Fibroblast of upper back skin (primary cell): ENCODE results near the gene PIK3R4.
A peak's percentile ranks its signal among the peaks of the same experiment; 100 is the strongest.

ENCODE experiments used
- DNase-seq: peaks from one replicate; pipeline ENCODE4 v3.0.0-alpha.2; 2013

PIK3R4 gene

DNA sequence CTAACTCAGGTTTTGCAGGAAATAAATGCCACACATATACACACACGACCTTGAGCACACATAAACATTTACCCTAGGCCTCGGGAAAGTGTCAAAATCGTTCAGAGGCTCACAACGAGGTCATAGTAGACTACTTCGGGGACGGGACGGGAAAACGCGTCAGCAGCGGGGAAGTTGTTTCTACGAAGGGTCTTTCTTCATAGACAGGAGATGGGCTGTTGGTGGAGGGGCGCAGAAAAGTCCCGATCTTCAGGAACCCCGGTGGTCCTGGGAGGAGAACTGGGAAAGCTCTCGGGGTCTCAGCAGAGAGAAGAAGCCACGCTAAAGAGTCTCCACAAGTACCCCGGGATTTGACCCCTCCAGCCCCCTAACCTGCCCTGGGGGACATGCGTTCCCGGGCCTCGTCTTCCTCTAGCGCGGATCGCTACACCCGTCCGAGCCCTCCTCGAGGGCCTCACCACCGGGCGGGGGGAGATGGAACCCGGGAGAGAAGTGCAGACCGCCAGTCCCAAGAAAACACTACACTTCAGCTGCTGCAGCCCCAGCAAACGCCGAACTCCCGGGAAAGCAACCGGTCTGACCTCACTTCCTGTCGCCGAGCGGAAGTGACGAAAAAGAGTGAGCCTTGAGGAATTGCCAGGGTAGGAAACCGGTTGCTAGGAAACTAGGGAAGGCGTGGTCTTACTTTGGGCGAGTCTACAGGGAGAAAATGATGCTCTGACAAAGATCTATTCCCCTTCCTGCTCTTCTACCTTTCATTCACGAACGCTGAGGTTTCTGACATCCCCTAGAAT is at the start of gene PIK3R4:
Gene PIK3R4 (minus strand): TSS at position 584 of the 794 bp plus-strand sequence. CDS start 1,611 bp downstream, outside the sequence.
- peak; percentile 98 for DNase-seq

DNA sequence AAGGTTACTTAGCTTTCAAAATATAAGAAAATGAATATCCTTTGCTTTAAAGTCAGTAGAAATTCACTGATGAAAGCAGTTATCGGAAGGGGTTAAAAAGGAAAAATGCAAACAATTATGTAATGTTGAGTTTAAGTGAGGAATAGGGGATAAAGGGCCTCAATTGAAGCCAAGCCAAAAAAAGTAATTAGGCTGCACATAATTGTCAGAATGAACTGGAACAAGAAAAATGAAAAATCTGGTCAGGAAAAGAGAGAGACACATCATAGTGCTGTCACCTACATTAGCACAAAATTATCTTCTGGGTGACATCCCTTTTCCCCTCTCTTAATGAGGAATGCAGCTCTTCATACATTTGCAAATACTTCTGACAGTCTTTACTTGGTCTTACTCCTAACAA is 48.8 kb upstream of the PIK3R4 start:
- no peak for DNase-seq

DNA sequence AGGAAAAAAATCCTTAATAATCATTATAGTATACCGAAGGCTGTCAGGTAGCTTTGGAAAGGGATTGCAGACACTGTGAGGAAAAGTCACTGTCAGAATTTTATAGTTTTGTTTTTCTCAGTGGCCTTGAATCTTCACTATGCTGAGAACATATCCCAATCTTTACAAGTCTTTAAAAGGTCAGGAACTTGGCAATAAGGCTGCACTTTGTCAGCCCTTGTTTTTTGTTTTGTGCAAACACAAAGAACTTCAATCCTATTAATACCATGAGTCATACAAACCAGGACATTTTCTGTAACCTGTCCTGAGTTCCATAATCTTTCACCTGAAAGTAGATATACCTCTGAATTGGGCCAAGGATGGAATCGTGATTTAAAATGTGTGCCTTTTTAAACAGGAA is 45.6 kb upstream of the PIK3R4 start:
- DNase-seq: no peak

DNA sequence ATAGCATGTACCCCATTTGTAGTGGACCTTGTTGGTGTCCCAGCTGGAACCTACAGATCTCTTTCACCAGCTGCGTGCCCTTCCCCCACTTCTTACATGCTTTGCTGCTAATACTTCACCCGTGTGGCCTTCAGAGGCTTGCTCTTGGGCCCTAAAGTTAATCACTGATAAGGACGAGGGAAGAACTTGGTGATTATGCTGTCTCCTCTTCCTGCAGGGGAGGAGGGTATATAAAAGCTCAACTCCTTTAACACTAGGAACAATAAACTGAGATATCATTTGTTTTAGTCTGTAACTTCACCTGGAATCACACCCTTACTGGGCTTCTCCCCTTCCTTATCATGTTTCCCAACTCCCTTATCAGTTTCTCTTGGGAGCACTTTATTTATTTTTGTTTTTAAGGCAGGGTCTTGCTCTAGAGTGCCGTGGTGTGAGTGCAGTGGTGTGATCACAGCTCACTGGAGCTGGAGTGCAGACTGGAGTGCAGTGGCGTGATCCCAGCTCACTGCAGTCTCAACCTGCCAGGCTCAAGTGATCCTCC is 43.2 kb upstream of the PIK3R4 start:
- DNase-seq: no peak

DNA sequence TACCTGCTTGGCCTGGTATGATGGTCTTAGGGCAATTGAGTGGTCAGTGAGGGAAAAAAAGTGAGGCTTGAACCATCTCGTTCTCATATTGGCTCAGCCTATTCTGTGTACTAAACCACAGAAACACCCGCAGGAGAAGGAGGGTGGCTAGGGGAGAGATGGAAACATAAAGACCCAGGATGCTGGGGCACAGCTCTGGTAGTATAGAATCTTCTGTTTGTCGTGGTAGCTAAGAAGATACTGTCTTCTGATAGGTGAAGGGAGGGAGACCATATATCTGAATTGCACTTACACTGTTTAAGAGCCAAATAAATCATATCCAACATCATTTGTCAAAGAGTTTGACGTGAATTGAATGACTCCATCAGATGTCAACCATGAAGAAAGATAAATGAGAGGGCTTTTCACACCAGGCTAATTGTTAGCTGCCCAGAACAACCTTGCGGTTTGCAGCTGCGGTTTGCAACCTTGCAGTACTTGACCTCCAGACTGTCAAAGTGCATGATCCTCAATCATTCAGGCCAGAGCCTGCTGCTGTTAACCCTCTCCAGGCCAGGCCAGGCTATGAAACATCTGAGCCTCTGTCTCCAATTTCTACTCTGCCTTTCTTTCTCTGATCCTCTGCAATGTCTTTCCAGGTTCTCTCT is 40.9 kb upstream of the PIK3R4 start:
- DNase-seq: no peak

DNA sequence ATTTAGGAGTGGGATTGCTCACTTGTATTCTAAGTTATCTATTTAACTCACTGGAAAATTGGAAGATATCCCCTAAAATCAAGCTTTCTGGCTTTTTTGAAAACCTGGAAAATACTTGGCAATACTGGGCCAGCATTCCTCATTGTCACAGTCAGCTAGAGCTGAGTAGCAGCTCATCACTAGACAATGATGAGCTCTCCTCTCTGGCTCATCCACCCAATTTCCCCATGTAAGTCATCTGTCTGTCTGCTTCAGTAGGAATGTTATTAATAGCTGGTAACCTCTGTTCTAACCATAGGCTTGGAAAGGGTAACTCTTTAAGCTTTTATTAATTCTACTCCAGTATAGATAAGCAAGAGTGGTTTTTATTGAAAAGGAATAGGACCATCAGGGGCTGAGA is 39.7 kb upstream of the PIK3R4 start:
- no peak for DNase-seq

DNA sequence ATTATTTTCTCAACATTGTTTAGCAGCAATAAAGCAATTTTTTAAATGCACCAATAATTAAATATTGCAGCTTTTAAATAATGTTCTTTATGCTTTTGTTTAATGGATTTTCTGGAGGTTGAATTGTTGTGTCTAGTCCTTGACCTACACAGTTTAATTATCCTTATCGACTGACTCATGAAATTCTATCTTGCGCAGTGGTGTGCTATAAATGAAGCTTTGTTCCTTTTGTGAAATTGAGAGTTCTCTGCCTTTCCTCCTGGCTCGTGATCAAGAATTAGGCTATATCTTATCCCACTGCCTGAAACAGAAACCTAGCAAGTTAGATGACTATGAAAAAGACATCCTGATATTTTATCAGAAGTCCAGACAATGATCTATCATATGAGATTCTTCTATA is 37.0 kb upstream of the PIK3R4 start:
- no peak for DNase-seq

DNA sequence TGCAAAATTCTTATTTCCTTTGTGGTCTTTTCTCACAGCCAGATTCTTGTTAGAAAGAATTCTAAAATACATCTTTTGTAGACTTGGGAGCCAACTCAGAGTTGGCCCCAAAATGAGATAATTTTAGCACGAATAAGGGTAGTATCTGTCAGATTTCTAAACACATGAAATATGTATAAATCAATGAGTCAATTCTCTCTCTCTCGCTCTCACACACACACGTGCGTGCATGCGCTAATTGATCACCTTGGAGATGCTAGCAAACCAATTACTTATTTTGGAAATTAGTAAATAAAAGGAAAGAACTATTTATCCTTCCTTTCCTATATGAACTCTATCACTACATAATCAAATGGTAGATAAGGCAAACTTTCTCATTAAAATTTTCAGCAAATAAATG is 32.9 kb upstream of the PIK3R4 start:
- no peak for DNase-seq

DNA sequence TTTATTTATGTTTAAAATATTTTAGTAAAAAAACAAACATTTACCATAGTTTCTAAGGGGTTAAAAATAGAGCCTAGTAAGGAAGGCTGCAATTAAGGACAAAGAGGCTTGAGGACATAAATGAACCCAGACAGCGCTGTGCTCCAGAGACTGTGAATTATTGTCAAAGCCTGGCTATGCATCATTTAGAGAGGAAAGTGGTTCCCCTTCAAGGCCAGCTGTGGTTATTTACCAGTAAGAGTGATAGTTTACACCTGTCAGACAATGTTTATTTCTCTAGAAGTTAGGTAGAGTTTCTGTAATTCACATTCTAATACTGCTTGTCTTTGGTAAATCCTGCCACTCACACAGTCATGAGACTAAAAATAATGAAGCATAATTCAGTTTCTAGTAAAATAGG is 32.4 kb upstream of the PIK3R4 start:
- DNase-seq: no peak

DNA sequence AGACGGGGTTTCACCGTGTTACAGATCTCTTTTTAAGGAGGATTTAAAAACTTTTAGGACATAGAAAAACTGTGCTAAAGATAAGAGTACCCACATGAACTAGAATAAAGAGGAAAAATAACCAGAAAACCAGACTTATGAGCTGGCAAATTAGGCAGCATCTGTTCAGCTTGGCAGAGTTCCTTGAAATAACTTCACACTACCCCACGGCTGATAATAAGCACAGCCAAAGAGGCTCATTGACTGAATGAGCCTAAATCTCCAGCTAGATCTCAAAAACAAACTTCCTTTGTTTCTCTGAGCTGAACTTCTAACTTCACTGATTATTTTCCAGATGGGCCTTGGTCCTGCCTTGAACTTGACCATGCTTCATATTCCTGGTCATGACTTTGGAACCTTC is 26.7 kb upstream of the PIK3R4 start:
- no peak for DNase-seq

DNA sequence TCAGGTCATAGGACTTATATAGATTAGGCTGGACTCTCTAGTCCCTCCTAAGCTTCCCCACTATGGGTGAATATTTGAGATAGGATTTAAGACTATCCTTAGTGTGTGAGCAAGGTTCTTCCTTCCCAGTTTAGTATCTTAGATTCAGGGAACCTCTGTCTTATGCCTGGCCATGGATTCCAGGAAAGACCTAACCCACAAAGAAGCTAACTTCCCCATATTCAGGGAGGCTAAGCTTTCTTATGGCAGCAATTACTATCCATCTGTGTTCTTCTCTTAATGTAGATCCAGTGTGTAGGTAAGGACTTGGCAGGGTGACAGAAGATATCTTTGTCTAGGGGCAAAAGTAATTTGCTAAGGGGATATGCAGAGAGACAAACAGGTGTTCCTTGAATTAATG is 25.5 kb upstream of the PIK3R4 start:
- DNase-seq: no peak

DNA sequence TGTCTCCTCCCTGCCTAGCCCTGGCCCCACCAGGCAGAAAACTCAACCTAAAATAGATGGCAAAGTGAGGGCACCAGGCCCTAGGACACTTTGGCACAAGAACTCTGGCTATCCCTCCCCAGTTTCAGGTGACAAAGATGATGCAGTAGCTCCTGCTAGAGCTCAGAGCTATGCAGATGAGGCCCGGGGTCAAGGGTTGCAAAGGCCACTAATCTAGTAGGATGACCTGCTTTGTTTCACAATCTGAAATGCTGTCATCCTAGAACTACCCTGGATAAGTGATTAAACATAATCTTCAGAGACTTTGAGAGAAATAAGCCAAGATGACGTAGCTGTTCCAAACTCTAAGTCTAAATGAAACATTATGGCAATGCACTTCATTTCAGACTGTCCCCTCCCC is 24.0 kb upstream of the PIK3R4 start:
- DNase-seq: no peak

DNA sequence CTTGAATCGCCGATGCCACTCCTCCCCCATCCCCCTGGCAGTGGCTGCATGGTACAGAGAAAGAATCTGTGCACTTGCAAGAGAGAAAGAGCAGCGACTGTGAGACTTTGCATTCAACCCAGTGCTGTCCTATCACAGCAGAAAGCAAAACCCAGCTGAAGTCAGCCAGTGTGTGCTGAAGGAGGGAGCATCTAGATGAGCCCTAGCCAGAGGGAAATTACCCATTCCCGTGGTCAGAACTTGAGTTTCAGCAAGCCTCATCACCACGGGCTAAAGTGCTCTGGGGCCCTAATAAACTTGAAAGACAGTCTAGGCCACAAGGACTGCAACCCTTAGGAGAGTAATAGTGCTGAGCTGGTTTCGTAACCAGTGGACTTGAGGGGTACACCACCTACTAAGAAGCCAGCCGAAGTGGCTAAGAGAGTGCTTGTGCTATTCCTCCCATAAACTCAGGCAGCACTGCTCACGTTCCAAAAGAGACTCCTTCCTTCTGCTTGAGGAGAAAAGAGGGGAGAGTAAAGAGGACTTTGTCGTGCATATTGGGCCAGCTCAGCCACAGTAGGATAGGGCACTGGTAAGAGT is 15.2 kb upstream of the PIK3R4 start:
- no peak for DNase-seq

DNA sequence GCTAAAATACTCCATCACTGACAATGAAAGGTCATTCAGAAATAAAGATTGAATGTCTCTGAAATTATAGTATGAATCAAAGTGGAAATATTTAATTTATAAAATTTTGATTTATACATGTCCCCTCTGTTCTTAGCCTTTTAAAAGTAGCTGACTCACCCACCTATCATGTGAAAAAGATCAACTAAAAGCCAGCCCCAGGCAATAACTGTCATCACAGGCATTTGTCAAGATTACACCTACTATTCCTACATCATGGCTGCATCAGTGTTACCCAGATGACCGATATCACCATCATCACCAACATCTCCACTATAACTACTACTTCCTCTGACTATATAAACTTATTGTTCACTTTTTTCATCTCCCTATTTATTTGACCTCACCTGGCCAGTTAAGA is 14.3 kb upstream of the PIK3R4 start:
- DNase-seq: no peak

DNA sequence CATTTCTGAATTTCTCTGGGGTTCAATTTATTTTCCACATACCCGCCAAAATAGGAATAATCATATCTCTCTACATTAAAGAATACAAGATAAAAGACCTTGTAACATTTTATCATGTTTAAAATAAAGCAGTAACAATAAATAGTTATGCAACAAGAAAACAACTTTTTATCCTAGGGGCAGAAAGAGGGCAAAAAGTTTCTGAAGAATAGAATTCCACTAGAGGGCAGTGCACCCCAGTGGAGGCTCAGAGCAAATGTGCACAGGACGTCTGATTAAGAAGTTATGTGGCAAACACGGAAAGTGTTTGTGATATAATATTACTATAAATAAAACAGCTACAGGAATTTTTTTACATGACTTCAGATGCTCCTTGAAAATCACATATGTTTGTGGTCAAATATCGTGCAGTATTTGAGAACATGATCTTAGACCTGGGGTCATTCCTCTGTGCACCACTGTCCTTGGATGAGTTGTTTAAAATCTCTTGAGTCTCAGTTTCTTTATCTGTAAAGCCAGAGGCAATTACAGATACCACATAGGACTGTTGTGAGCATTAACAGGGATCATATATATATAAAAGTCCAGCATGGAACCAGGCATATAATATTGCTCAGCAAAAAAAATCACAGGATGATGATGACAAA is 13.2 kb upstream of the PIK3R4 start:
- peak; percentile 45 for DNase-seq

DNA sequence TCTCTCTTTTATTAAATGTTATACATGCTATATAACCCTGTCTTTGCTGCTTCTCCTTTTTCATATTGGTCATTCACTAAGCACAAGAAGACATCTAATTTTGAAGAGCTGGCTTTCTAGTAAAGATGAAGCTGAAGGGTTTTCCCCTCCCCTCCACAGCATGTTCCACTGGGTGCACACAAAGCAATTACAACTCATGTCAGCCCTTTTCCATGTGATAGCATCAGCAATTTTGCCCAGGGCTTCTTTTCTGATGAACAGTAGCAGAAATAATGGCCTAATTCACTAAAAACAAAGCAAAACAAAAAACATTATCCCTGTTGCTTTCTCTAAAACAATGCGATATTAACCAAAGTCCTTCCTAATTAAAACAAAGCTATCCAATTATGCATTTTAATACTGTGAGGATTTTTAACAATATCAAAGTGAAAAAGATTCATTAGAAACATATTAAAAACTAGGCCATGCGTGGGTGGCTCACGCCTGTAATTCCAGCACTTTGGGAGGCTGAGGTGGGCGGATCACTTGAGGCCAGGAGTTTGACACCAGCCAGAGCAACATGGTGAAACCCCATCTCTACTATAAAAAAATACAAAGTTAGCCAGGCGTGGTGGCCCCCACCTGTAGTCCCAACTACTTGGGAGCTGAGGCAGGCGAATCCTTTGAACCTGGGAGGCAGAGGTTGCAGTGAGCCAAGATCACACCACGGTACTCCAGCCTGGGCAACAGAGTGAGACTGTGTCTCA is 12.2 kb upstream of the PIK3R4 start:
- no peak for DNase-seq

DNA sequence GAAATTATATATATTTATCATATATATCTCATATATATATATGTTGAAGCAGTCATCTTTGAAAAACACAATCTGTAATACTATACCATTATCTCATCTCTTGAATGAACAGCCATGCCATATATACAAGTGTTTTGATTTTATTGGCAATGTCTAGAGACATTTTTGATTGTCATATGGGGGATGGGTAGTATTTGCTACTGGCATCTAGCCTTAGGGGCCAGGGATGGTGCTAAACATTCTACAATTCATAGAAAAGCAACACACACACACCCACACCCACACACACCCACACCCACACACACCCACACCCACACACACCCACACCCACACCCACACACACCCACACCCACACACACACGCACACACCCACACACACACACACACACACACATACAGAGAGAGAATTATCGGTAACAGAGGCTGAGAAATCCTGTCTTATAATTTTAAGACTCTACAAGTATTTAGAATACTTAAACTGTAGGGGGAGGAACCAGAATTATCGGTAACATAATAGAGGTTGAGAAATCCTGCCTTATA is 11.1 kb upstream of the PIK3R4 start:
- no peak for DNase-seq

DNA sequence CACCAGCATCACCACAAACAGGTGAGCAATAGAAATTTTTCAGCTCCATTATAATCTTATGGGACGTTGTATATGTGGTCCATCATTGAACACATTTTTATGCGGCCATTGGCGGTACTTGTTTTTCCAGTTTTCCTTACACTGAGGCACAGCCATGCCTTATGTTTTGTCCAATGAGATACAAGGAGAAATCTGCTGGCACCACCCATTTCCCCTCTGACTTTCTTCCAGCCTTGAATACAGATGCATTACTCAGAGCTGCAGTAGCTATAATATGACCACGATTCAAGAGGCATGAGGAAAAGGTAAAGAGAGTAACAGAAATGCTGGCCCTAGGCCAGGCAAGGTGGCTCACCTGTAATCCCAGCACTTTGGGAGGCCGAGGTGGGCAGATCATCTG is 9.0 kb upstream of the PIK3R4 start:
- no peak for DNase-seq

DNA sequence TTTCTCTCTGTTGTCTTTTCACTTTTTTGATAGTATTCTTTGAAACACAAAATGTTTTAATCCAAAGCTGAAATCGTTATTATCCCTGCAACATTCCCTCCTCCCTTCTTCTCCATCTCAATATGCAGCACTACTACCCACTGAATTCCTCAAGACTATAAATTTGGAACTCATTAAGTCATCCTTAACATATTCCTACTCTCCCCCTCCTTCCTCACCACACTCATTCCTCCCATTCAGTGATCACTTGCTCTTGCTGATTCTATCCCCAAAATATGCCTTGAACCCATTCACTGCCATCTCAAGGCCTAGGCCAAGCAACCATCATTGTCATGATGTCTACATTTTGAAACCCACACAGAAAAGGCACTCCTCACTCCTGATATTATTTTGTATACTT is 2.4 kb upstream of the PIK3R4 start:
- DNase-seq: peak; percentile 63

DNA sequence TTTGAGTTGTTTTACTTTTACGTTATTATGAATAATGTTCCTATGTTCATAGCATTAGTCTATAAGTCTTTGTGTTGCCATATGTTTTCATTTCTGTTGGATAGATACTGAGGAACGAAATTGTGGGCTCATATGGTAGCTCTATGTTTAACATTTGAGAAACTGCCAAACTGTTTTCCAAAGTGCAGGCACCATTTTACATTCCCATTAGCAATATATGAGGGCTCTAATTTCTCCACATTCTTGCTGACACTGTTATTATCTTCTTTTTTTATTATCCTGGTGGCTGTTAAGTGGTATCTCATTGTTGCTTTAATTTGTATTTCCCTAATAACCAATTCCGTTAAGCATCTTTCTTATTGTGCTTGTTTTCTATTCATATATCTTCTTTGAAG is 1.8 kb upstream of the PIK3R4 start:
- peak; percentile 2 for DNase-seq

DNA sequence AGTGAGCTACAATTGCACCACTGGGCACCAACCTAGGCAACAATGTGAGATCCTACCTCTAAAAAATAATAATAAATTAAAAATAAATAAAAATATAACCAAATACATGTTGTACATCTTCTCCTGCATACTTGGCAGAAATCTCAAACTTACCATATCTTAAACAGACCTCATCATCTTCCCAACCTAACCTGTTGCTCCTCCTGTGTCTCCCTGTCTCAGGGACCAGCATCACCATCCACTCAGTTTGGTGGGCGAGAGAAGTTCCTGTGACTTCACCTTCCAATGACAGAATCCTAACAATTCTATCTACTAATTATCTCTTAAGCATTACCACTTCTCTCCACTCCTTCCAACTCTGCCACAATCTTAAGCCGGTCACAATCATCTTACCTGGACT is 3.3 kb downstream of the PIK3R4 start:
- no peak for DNase-seq

DNA sequence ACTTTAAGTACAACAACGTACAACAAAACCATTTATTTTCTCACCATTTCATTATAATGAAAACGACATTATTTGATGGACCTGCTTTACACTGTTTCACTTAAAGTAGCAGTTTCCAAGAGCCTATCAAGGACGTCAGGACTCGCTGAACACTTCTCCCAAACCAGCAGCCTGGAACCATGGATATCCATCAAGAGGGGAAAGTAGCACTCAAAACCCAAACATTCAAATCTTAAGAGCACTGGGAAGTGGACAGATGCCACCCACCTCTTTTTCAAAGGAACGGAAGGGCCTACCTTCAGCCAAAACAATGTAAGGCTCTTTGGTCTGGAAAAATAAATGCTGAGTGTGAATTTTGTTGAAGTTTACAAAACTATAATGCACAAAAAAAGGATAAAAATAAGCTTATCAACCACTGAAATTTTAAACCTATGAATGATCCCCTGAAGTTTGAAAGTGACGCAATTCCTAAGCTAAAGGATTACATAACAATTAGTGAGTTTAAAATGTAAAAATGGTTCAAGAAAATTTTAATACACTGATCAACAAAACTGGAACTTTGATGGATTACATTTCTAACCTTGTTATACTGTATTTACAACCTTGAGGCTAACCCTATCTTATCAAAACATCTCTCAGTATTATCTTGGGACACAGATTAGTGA is 4.6 kb downstream of the PIK3R4 start:
- no peak for DNase-seq
